HG02885 (cell line): ENCODE data around the gene RECK.
"Not testable (repeated sequence)": the region's sequence is repeated elsewhere in the genome, so short reads cannot be mapped to it uniquely, and the experiment has no call there.

ENCODE experiments used
- ATAC-seq: cut with Tn5 transposase; IDR thresholded peaks from one replicate; pipeline ENCODE4 v1.9.1; 2021; ENCODE audit warnings: mild to moderate bottlenecking; ENCODE audit not compliant: unreplicated experiment, poor library complexity

The RECK gene

DNA sequence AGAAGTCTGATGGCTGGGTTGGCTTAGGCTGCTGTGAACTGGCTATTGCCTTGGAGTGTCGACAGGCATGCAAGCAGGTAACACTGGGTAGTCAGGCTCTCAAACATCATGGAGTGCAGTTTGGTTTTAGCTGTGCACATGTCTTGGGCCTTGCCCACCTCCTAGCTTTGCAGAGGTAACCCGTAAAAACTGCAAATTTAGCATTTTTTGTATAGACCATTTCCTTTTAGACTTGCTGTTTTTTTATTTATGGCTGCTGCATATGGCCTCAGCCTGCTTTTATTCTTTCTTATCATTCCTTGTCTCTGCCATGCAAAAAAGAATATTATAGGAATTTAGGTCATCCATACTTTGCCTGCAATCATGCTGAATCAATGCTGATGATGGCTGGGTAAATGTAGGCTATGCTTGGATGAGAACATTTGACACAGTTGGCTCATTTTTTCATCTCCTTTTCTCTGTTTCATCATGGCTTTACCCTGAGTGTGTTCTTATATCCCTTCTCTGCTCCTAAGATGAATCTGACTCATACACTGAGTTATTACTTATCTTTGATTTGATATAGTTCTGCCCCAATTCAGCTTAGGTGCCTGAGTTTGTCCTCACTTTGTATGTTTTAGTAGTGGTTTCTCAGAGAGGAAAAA, 27.2 kb downstream of the RECK start:
- no peak for ATAC-seq

DNA sequence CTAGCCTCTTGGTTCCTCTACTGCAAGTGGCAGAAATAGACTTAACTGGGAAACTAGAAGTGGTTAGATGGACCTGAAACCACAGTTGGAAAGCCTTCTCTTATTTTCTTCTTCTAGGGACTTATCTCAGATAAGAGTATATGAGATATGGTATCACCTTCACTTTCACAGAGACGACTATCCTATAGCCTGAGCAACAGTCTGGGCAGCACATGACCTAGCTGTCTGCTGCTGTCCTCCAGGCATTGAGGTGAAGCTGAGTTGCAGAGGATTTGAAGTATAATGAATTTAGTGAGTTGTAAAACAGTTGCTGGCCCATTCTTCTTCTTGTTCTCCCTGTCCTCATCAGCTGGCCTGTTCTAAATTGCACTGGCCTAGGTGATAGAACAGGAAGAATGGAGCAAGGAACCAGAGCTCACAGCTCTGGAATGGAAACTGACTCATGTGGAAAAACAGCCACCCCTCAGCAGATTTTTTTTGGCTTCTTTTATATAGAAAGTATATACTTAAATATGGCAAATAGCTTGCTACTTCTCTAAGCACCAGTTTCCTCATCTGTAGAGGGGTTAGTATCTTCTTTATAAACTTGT, 27.8 kb downstream of the RECK start:
- ATAC-seq, result no peak

DNA sequence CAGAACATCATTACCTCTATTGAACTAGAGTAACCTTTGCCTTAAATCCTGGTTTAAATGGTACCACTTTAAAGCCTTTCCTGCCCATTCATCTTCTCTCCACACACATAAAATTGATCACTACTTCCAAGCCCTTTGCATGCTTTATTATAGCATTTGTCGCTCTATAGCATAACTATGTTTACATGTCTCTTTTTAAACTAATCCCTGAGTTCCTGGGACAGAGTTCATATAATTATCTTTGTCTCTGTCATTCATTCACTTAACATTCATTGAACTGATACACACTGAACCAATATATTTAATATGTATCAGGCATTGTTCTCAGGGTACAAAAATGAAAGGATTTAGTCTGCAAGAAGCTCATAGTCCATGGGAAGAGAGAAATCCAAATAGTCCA, 37.3 kb downstream of the RECK start:
- no peak for ATAC-seq

DNA sequence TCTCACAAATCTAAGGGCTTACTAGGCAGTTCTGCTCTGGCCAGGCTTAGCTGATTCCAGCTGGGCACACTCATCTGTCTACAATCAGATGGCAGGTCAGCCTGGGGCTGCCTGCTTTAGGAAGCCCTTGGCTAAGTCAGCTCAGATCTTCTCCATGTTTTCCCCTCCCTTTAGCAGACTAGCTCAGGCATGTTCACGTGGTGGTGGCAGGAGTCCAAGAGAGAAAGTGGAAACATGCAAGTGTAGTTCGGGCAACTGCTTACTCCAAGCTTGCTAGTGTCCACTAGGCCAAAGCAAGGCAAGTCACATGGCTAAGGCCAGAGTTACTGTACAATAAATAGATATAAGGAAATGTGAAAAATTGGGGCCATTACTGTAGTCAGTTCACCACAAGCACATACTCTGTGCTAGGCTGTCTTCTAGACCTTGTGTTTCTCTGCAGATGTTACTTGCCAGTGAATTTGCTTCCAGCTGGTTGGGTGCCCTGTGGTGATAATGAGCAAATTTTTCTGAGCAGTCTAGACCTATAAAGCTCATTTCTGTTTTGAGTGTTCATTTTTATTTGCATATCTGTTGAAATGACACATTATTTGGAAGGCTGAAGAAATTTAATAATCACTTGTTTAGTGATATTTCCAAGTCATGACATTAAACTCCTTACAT, 38.3 kb downstream of the RECK start:
- ATAC-seq, result no peak

DNA sequence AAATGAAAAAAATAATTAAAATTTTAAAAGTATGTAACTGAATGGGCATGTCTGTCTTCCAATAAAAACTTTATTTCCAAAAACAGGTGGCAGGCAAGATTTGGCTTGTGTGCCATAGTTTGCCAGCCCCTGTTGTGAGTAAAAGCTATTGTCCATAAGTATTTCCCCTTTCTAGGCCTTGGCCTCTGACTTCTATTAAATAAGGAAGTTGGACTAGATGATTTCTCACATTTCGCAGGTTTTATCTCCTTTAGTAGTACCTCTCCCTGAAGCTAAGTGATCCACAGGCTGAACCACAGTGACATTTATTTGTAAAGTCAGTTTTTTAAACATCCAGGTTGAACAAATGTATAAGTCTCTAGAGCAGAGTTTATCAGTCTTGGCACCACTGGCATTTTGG, 41.3 kb downstream of the RECK start:
- no peak for ATAC-seq

DNA sequence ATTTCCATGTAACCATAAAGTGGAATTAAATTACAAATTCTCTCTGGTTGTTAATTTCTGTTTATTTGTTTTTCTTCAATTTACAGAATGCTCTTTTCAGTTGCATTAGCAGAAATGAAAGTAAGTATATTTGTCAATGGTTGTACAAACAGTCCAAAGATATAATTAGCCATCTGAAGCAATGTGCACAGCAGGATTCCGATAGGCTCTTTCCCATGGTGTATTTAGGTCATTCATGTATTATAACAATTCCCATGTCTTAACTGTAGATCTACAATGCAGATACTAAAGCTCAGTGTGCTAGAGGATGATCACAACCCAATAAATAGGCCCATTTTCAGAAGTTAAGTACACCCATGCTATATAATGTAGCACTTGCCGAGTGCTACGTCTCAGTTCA, 43.8 kb downstream of the RECK start:
- ATAC-seq, result no peak

DNA sequence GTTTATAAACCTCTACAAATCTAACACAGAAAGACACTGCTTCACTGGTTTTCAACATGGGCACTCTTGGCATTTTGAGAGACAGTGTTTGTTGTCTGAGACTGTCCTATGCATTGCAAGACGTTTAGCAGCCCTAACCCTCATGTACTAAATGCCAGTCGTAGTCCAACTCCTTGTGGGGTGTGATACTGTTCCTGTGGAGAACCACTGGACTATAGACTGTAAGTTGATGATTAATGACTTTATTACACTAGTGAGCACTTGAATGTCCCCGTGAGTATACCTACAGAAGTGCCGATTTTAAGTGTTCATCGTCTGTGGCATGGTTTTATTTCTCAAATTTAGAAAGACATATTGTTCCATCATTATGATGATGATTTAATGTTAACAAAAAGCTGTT, 46.2 kb downstream of the RECK start:
- no peak for ATAC-seq

DNA sequence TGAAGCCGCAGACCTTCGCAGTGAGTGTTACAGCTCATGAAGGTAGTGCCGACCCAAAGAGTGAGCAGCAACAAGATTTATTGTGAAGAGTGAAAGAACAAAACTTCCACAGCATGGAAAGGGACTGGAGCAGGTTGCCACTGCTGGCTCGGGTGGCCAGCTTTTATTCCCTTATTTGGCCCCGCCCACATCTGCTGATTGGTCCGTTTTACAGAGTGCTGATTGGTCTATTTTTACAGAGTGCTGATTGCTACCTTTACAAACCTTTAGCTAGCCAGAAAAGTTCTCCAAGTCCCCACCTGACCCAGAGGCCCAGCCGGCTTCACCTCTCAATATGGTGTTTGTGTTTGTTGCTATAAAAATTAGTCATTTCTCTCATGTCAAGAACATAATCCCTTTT, 49.7 kb downstream of the RECK start:
- no peak for ATAC-seq

DNA sequence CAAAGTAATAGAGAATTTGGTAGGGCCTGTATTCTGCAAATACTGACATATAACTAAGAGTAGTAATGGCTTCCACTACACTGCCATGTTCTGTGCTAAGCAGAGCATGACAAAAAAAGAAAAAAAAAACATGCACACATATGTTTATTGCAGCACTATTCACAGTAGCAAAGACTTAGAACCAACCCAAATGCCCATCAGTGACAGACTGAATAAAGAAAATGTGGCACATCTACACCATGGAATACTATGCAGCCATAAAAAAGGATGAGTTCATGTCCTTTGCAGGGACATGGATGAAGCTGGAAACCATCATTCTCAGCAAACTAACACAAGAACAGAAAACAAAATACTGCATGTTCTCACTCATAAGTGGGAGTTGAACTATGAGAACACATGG, 50.3 kb downstream of the RECK start:
- ATAC-seq, result not testable (repeated sequence)

DNA sequence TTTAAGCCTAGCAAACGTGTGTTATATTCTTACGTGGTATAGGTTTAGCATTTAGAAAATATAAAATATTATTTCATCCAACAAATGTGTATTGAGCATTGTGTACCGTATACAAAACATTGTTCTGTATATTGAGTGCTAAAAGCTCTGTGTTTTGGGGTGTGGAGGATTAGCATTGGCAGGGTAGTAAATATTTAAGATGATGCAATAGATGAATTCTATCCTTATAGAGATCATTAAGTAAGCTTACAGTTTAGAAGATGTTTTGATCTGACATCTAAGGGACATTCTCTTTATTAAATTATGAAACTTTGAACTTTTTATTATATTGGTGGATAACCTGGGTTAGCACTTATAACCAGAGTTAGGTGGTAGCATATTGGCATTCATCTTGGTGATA, 51.3 kb downstream of the RECK start:
- no peak for ATAC-seq

DNA sequence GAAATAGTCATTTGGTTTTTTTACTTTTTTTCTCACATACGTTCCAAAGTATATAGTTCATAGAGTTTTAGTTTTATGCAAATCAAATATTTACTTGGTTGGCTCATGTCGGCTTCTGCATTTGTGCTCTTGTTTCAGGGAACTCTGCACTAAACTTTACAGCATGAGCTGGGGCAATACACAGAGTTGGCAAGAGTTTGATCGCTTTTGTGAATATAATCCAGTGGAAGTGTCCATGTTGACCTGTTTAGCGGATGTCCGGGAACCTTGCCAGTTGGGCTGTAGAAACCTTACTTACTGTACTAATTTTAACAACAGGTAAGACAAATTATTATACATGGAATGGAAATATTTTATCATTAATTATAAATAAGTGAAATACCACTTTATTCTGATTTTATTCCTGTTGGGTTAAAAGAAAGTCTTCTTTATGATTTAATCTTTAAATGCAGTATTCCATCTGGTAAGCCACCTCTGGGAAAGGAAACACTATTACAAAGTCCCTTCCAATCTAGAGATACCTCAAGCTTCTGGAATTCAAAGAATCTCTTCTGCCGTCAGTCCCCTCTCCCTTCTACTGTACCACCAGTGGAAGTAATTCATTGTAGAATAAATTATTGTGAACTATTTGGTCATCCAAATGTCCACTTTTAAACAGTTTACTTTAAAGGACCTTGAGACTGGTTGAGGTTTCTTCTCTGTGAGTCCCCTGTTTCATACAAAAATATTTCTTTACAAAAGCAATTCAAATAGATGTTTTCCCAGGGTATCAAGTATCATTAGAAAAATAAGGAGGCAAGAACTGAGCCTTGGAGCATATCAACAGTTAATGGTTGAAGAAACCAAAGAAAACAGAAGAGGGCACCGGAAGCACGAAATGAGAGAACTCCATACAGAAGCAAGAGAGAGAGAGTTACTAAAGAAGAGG, 54.6 kb downstream of the RECK start:
- ATAC-seq, result no peak

DNA sequence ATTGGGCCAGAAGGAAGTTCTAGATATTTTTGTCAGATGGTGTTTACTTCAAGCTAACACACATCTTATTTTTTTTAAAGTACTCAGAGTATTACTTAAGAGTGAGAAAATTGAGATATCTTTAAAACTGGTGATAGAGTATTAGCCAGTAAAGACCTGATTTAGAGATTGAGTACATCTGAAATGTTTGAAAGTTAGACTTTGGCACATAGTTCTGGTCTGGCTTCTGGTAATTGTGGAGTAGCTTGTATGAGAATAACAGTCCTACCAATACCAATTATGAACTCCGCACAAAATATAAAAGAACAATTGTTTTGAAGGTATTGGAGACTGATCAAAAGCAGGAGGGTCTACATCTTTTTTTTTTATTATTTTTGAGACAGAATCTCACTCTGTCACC, 55.3 kb downstream of the RECK start:
- ATAC-seq, result no peak

DNA sequence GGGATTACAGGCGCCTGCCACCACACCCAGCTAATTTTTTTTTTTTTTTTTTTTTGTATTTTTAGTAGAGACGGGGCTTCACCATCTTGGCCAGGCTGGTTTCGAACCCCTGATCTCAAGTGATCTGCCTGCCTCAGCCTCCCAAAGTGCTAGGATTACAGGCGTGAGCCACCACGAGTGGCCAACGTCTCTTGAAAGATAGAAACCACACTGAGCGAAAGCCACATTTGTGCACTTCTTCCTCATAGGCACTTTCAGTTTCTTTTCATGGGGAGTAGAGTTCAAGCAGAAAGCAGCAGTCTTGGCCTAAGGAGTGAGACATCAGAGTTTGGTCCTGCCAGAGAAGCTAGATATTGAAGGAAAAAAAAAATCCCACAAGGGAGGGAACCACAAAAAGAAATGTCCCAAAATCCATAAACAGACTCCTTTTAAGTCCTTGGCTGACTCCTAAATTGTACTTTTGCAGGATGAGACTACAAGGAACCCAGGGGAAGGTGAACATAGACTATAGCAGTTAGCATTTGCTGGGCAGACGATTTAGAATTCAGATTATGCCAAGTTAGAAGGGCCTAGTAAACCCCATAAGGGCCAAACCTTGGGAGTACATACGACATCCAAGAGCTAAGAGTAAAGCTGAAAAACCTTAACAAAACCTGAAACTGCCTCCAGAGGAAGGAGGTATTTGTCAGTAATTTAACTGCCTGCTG, 55.9 kb downstream of the RECK start:
- ATAC-seq, result peak; percentile 93

DNA sequence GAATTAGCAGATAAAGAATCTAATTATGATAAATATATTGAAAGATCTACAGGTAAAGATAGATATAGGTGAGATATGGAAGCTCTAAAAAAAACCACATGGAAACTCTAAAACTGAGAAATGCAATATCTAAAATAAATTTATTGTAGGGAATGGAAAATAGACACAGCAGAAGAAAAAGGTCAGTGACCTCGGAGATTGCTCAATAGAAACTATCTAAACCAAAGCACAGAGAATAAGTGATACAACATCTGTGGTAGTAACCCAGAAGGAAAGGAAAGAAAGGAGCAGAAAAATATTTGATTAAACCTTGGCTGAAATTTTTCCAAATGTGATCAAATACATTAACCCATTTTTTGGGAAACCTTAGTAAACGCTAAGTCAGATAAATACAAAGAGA, 56.7 kb downstream of the RECK start:
- ATAC-seq, result no peak

DNA sequence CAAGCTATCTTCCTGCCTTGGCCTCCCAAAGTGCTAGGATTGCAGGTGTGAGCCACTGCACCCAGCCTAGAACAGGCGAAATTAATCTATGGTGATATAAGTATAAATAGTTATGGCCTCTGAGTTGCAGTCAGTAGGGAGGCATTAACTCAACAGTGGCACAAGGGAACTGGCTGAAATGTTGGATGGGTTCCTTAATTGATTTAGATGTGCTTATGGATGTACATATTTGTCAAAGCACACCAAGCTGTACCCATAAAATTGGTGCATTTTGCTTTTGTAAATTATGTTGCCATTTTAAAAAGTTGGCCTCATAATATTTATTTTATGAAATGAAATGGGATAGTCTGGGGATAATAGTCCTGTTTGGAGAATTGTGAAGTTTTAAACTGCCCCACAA, 63.0 kb downstream of the RECK start:
- no peak for ATAC-seq

DNA sequence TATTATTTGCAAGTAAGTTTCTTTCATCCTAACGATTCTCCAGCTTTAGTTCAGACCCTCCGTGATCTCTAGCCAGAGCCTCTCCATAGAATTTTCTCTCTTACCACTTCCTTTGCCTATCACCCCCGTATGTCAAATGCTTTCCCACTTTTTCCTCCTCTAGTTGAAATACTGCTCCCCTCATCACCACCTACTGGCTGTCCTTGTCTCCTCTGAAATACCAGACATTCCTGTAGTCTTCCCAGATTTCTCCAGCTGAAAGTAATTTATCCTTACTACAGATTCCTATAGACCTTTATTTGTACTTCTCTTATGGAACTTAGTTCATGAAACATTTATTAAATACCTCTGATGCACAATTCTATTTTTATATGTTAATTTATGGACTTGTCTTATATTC, 63.8 kb downstream of the RECK start:
- ATAC-seq, result no peak

DNA sequence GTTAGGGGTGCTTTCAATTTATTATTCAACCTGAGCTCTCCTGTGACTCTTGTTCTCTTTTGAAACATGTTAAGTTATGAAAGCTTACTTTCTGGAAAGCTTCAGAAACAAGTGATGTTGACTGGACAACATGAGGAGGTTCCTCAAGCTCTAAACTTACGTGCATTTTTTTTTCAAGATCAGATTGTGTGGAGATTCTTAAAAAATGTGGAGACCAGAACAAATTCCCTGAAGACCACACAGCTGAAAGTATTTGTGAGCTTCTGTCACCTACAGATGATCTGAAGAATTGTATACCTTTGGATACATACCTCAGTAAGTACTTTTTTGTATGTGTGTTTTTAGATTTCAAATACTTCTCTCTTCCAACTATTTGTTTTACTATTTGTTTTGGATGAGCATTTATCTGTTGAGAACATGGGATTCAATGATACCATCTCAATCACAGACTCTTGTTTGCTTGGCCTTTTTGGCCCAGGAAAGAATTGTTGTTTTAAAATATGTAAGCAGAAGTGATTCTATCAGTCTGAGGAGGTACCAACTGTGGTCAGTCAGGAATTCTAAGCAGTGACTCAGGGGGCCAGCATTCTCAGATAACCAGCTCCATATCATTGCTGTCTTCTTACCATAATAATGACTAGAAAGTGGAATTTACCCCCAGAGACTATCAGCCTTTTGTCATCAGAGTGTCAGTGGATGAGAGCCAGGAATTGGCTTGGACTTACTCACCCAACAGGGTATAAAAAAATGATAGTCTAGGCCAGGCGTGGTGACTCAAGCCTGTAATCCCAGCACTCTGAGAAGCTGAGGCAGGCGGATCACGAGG, 65.4 kb downstream of the RECK start:
- no peak for ATAC-seq

DNA sequence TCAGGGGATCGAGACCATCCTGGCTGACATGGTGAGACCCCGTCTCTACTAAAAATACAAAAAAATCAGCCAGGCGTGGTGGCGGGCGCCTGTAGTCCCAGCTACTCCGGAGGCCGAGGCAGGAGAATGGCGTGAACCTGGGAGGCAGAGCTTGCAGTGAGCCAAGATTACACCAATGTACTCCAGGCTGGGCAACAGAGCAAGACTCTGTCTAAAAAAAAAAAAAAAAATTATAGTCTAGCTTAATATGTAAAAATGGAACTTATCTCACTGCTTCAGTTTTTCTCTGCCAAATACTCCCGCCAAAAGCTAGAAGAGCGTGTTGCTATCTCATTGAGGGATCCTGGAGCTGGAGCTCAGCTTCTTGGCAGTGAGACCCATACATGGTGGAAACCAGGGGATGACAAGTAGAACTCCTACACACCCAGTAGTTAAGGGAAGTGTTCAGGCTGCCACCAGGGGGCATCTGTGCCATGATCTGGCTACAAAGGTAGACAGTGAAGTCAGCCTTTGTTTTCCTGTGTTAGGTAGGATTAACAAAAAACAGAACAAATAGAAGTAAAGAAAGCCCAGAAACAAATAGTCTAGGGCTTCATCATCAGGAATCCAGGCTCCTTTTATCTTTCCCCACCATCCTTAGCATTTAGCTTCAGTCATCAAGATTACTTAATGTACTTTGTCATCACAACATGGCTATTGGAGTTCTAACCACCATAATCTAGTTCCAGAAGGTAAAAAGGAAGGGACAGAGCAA, 66.2 kb downstream of the RECK start:
- peak; percentile 83 for ATAC-seq

DNA sequence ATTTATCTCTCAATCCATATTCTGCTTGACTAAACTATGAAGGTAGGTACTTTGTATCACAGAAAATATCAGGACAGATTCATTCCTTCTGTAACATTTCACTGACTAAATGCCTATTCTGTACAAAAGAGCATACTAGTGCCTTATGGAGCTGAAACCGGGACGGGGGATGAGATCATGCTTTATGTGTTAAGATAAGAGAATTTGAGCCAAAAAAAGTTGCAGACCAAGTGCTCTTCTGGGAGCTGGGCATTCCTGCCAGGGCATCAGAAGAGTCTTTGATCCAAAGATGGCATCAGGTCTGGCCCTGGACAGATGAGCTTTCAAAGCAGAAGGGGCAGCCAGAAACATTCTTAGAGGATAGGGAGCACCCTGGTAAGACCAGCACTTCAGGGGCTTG, 72.4 kb downstream of the RECK start:
- ATAC-seq, result no peak
